CD4-positive, alpha-beta T cell (primary cell): Measurements from ENCODE around the gene KLHL40. TPM values are rescaled to one million over a fixed set of nuclear protein-coding genes. Genes with fewer than 3 reads are reported as not detected.

Experiments
- ATAC-seq: fragments of 200-7000 bp; cut with Tn5 transposase; one replicate; pipeline ENCODE4 v1.10.0; 2022; ENCODE audit warnings: mild to moderate bottlenecking; ENCODE audit not compliant: poor library complexity
- CTCF ChIA-PET: fragments of 350-600 bp; sonication (Branson Sonifier 250); formaldehyde crosslinking; loops from one replicate; lab custom pipeline; 2021; ENCODE audit warnings: antibody characterized with exemption, inconsistent platforms; lab: Charles Lee
- POLR2A ChIA-PET: fragments of 350-600 bp; sonication (Branson Sonifier 250); formaldehyde crosslinking; loops from one replicate; lab custom pipeline; 2021; ENCODE audit warnings: antibody characterized with exemption, inconsistent platforms; lab: Charles Lee
- DNase-seq, 14 experiments: peaks; one replicate each; pipeline ENCODE4 v3.0.0-alpha.2; 2013 to 2020; ENCODE audit warnings: mixed read lengths in 2 of 14
- H3K27ac ChIP-seq, 2 donors: one replicate each; pipeline versions ENCODE4 v1.5.1 to v1.7.0; 2013; ENCODE audit warnings: low read length in 2 of 2, low read depth in 1 of 2, mild to moderate bottlenecking in 1 of 2
- H3K27me3 ChIP-seq, 2 experiments: 1 replicate in 1 of 2; 2 replicates in 1 of 2; pipeline versions ENCODE4 v1.6.1 to v1.7.0; 2013; ENCODE audit warnings: low read length in 2 of 2, control low read depth in 1 of 2, mild to moderate bottlenecking in 1 of 2, moderate library complexity in 1 of 2; ENCODE audit not compliant: insufficient read depth in 2 of 2, control insufficient read depth in 1 of 2
- H3K36me3 ChIP-seq: one replicate; pipeline ENCODE4 v1.6.1; 2013; ENCODE audit warnings: low read length, control low read depth; ENCODE audit not compliant: insufficient read depth
- H3K4me1 ChIP-seq: one replicate; pipeline ENCODE4 v1.6.1; 2013; ENCODE audit warnings: low read length, control low read depth; ENCODE audit not compliant: insufficient read depth
- H3K4me3 ChIP-seq: one replicate; pipeline ENCODE4 v1.5.1; 2013; ENCODE audit warnings: mild to moderate bottlenecking, low read length, moderate library complexity
- H3K9me3 ChIP-seq, 2 experiments: 1 replicate in 1 of 2; 2 replicates in 1 of 2; pipeline versions ENCODE4 v1.6.1 to v1.7.0; 2013; ENCODE audit warnings: low read length in 2 of 2, mild to moderate bottlenecking in 2 of 2, control low read depth in 1 of 2, moderate library complexity in 1 of 2; ENCODE audit not compliant: control insufficient read depth in 1 of 2, insufficient read depth in 1 of 2
- H3K27ac Mint-ChIP-seq: one replicate; pipeline ENCODE4 v1.8.0; 2020; ENCODE audit warnings: mixed read lengths
- H3K27me3 Mint-ChIP-seq: one replicate; pipeline ENCODE4 v1.8.0; 2021; ENCODE audit warnings: mixed read lengths
- H3K36me3 Mint-ChIP-seq: one replicate; pipeline ENCODE4 v1.8.0; 2021; ENCODE audit warnings: low read depth, mixed read lengths
- H3K4me1 Mint-ChIP-seq: one replicate; pipeline ENCODE4 v1.8.0; 2021; ENCODE audit warnings: low read depth, mixed read lengths
- H3K4me3 Mint-ChIP-seq: one replicate; pipeline ENCODE4 v1.8.0; 2020; ENCODE audit warnings: mild to moderate bottlenecking, mixed read lengths
- H3K9me3 Mint-ChIP-seq: one replicate; pipeline ENCODE4 v1.8.0; 2020; ENCODE audit warnings: mixed read lengths
- intact Hi-C, 2 experiments: fragments of 100-400 bp; cut with DNase I in 1 of 2; cut with micrococcal nuclease in 1 of 2; formaldehyde crosslinking; loops; one replicate each; pipeline versions ENCODE4 v1.15.1 to v1.9.0; 2023 to 2025; cut with DNase I, micrococcal nuclease
- total RNA-seq, 174 experiments: library from RNA in 2 of 174; stranded (reverse) in 2 of 174; gene quantifications; one replicate each; pipeline ENCODE4 v1.2.3 and lab custom pipeline; 2021 to 2026
- TF ChIP-seq, protein P1 (sequence below): fragments of 200-600 bp; IDR thresholded peaks from one replicate; pipeline ENCODE4 v1.8.0; 2022; ENCODE audit warnings: antibody characterized with exemption, mild to moderate bottlenecking

KLHL40 gene
- total RNA-seq, 2 experiments from 2014 or later, result not detected

DNA sequence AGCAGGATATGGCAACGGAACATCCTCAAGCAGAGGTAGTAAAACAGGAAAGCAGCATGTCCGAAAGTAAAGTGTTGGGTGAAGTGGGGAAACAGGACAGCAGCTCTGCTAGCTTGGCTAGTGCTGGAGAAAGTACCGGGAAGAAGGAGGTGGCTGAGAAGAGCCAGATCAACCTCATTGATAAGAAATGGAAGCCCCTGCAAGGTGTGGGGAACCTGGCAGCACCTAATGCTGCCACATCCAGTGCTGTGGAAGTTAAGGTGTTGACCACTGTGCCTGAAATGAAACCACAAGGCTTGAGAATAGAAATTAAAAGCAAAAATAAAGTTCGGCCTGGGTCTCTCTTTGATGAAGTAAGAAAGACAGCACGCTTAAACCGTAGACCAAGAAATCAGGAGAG, 46.1 kb upstream of the KLHL40 start:
- peak overlapping the region; percentile 18 for H3K4me3 Mint-ChIP-seq
- Histone ChIP-seq H3K27me3 (no peaks in the 10 kb centered on the region), H3K36me3 (peaks cover 74% of the 10 kb centered on the region), H3K4me1 (peaks cover 30% of the 10 kb centered on the region), H3K27ac (peak overlapping the region; percentile 44 to 79), H3K9me3 (no peaks in the 10 kb centered on the region), H3K4me3 (peak overlapping the region; percentile 44)
- ChIA-PET POLR2A (interaction anchor here (0.6 to 1.0 kb wide), 2 partner anchors 9 to 16 kb away, joined by 3 to 4 read pairs; no protein-coding TSS in a partner anchor), CTCF (no interaction called here)
- ATAC-seq (no peak), DNase-seq (peak in 1 of 14 experiments; percentile 49)
- intact Hi-C loops, result loop anchor here in 1 of 2 experiments (5.0 to 10.0 kb wide), 2 partner anchors 37 to 54 kb away; partner anchors contain the start of genes NKTR and SEC22C
- H3K36me3 Mint-ChIP-seq, result peaks cover 35% of the 10 kb centered on the region
- H3K27ac Mint-ChIP-seq, result no peak overlapping the region
- no peaks in the 10 kb centered on the region for H3K9me3 Mint-ChIP-seq
- H3K4me1 Mint-ChIP-seq, result peaks cover 14% of the 10 kb centered on the region
- no peaks in the 10 kb centered on the region for H3K27me3 Mint-ChIP-seq
- TF ChIP-seq, protein P1, sequence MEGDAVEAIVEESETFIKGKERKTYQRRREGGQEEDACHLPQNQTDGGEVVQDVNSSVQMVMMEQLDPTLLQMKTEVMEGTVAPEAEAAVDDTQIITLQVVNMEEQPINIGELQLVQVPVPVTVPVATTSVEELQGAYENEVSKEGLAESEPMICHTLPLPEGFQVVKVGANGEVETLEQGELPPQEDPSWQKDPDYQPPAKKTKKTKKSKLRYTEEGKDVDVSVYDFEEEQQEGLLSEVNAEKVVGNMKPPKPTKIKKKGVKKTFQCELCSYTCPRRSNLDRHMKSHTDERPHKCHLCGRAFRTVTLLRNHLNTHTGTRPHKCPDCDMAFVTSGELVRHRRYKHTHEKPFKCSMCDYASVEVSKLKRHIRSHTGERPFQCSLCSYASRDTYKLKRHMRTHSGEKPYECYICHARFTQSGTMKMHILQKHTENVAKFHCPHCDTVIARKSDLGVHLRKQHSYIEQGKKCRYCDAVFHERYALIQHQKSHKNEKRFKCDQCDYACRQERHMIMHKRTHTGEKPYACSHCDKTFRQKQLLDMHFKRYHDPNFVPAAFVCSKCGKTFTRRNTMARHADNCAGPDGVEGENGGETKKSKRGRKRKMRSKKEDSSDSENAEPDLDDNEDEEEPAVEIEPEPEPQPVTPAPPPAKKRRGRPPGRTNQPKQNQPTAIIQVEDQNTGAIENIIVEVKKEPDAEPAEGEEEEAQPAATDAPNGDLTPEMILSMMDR, result no peak

DNA sequence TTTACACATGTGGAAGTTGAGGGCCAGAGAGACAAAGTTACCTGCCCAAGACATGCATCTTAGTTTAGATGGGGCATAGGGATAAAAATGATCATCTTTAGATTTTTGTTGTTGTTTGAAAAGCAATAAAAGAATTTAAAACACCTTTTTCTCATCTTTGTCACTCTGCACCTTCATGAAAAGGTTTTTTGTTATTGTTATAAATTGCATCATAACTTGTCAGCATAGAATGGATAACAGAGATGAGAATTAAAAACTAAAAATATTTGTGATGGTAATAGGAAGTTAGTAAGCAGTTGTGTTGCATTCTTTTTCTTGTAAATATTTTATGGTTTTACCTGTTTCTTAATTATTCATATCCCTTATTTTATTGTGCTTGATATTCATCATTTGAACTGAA, 45.2 kb upstream of the KLHL40 start:
- no peaks in the 10 kb centered on the region for H3K9me3 Mint-ChIP-seq
- CTCF ChIA-PET, result no interaction called here
- intact Hi-C loops, result no loop called here
- no peak for ATAC-seq
- Histone ChIP-seq H3K27ac (peak overlapping the region in 1 of 2 donors; percentile 79), H3K4me3 (no peak overlapping the region), H3K4me1 (peaks cover 30% of the 10 kb centered on the region), H3K27me3 (no peaks in the 10 kb centered on the region), H3K36me3 (peaks cover 74% of the 10 kb centered on the region), H3K9me3 (no peaks in the 10 kb centered on the region)
- peaks cover 11% of the 10 kb centered on the region for H3K4me1 Mint-ChIP-seq
- peaks cover 35% of the 10 kb centered on the region for H3K36me3 Mint-ChIP-seq
- H3K27ac Mint-ChIP-seq, result no peak overlapping the region
- H3K27me3 Mint-ChIP-seq, result no peaks in the 10 kb centered on the region
- DNase-seq, result no peak
- TF ChIP-seq, protein P1, result no peak
- POLR2A ChIA-PET, result interaction anchor here (1.2 kb wide), 1 partner anchor 58 kb away, joined by 3 read pairs; the partner anchor contains the start of gene SEC22C
- H3K4me3 Mint-ChIP-seq, result no peak overlapping the region

DNA sequence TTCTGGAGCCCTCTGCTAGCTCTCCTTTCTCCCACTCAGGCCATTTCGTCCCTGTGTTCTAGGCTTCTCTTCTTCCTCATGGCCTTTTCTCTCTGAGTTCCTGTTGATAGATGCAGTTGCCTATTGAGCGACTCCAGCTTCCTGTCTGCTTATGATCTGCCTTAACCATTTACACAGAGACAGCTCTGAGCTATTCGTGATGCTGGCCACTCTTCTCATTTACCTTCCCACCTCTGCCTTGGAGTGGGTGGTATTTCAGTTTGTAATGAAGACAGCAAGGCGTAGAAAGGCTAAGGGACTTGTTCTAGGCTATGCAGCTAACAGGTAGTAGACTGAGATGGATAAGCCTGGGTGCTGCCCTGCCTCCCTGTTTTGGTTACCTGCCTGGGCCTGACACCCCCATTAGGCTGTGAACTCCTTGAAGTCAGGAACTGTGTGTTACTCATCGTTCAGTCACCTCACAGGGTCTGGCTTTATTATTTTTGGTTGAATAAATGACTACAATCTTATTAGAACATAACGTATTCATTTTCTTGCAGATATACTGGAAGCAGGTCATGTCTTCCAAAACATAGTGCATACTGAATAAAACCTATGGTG, 44.5 kb upstream of the KLHL40 start:
- Mint-ChIP-seq H3K27me3 (no peaks in the 10 kb centered on the region), H3K9me3 (no peaks in the 10 kb centered on the region), H3K4me1 (peaks cover 9% of the 10 kb centered on the region), H3K36me3 (peaks cover 36% of the 10 kb centered on the region), H3K4me3 (peak overlapping the region; percentile 5), H3K27ac (no peak overlapping the region)
- intact Hi-C loops, result no loop called here
- peaks cover 73% of the 10 kb centered on the region for H3K36me3 ChIP-seq
- H3K4me1 ChIP-seq, result peaks cover 30% of the 10 kb centered on the region
- TF ChIP-seq, protein P1, result no peak
- ATAC-seq (no peak), DNase-seq (peak in 1 of 14 experiments; percentile 23)
- H3K27me3 ChIP-seq, result no peaks in the 10 kb centered on the region
- CTCF ChIA-PET, result no interaction called here
- POLR2A ChIA-PET, result interaction anchor here (1.2 kb wide), 1 partner anchor 59 kb away, joined by 3 read pairs; the partner anchor contains the start of gene SEC22C
- no peaks in the 10 kb centered on the region for H3K9me3 ChIP-seq
- no peak overlapping the region for H3K4me3 ChIP-seq
- peak overlapping the region in 1 of 2 donors; percentile 37 for H3K27ac ChIP-seq
